MCF 10A (cell line): ENCODE measurements around the gene GSE1. TPM values are rescaled to one million over a fixed set of nuclear protein-coding genes. Genes with fewer than 3 reads are reported as not detected.

Experiments used
- BruUV-seq: library from RNA; stranded (reverse); fragments of 400-500 nt; replicated peaks from 2 replicates; lab custom pipeline; 2021; lab: Mats Ljungman, UMichigan
- CTCF ChIA-PET: fragments of 300-600 bp; sonication (Branson Sonifier 250); formaldehyde crosslinking; extraction: SDS; loops from one replicate; lab custom pipeline; 2021; ENCODE audit warnings: antibody characterized with exemption, inconsistent platforms; lab: Yijun Ruan, JAX
- POLR2A ChIA-PET: fragments of 300-600, 350-650 bp; sonication (Branson Sonifier 250); formaldehyde crosslinking; extraction: SDS; loops from one replicate; lab custom pipeline; 2020; ENCODE audit warnings: antibody characterized with exemption, inconsistent platforms; lab: Yijun Ruan, JAX
- DNase-seq: peaks from one replicate; pipeline ENCODE4 v3.0.0-alpha.2; 2018; ENCODE audit not compliant: unreplicated experiment
- H3K27ac Mint-ChIP-seq: one replicate; pipeline ENCODE4 v1.8.0; 2022; ENCODE audit warnings: mild to moderate bottlenecking, low read depth, mixed read lengths; ENCODE audit not compliant: unreplicated experiment
- H3K27me3 Mint-ChIP-seq: one replicate; pipeline ENCODE4 v1.8.0; 2022; ENCODE audit warnings: mixed read lengths; ENCODE audit not compliant: insufficient read depth, unreplicated experiment
- H3K36me3 Mint-ChIP-seq: one replicate; pipeline ENCODE4 v1.8.0; 2022; ENCODE audit warnings: mild to moderate bottlenecking, moderate library complexity, mixed read lengths; ENCODE audit not compliant: insufficient read depth, unreplicated experiment
- H3K4me1 Mint-ChIP-seq: one replicate; pipeline ENCODE4 v1.8.0; 2022; ENCODE audit warnings: mixed read lengths; ENCODE audit not compliant: insufficient read depth, unreplicated experiment
- H3K4me3 Mint-ChIP-seq: one replicate; pipeline ENCODE4 v1.8.0; 2022; ENCODE audit warnings: mild to moderate bottlenecking, moderate library complexity, mixed read lengths; ENCODE audit not compliant: unreplicated experiment
- H3K9me3 Mint-ChIP-seq: one replicate; pipeline ENCODE4 v1.8.0; 2022; ENCODE audit warnings: mixed read lengths; ENCODE audit not compliant: unreplicated experiment
- intact Hi-C: fragments of 100-400 bp; cut with micrococcal nuclease; formaldehyde crosslinking; loops from 2 replicates; pipeline ENCODE4 v1.14.1; 2022
- total RNA-seq: library from RNA; stranded (reverse); gene quantifications from 2 replicates; pipeline ENCODE4 v1.2.3, GENCODE V29; 2022
- TF ChIP-seq, protein P1 (sequence below): fragments of 200-600 bp; IDR thresholded peaks from one replicate; pipeline ENCODE4 v1.8.0; 2022; ENCODE audit warnings: antibody characterized with exemption, mild to moderate bottlenecking; ENCODE audit not compliant: unreplicated experiment

The GSE1 gene
- total RNA-seq, 1 experiment from 2014 or later = 52.9 TPM

DNA sequence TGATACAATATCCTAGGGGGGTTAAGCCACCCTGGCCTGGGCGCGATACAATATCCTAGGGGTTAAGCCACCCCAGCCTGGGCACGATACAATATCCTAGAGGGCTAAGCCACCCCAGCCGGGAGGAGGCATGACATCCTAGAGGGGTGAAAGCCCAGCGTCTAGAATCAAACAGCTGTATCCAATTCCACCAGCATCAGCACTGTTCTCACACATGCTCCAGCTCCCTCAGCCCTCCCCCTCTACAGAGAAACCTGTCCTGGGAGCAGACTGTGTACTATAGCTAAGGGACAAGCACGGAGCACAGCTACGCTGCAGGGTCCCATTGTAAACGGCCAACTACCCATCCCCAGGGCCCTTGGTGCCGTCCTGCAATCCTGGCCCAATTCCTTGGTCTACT is 69.4 kb downstream of the GSE1 start:
- peaks cover 5% of the 10 kb centered on the region for H3K4me1 Mint-ChIP-seq
- TF ChIP-seq, protein P1, sequence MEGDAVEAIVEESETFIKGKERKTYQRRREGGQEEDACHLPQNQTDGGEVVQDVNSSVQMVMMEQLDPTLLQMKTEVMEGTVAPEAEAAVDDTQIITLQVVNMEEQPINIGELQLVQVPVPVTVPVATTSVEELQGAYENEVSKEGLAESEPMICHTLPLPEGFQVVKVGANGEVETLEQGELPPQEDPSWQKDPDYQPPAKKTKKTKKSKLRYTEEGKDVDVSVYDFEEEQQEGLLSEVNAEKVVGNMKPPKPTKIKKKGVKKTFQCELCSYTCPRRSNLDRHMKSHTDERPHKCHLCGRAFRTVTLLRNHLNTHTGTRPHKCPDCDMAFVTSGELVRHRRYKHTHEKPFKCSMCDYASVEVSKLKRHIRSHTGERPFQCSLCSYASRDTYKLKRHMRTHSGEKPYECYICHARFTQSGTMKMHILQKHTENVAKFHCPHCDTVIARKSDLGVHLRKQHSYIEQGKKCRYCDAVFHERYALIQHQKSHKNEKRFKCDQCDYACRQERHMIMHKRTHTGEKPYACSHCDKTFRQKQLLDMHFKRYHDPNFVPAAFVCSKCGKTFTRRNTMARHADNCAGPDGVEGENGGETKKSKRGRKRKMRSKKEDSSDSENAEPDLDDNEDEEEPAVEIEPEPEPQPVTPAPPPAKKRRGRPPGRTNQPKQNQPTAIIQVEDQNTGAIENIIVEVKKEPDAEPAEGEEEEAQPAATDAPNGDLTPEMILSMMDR = no peak
- H3K27me3 Mint-ChIP-seq = no peaks in the 10 kb centered on the region
- no peak for DNase-seq
- no TSS peak for BruUV-seq
- ChIA-PET POLR2A (no interaction called here), CTCF (interaction anchor here (1.1 kb wide), 1 partner anchor 36 kb away, joined by 3 read pairs; no protein-coding TSS in a partner anchor)
- no peak overlapping the region for H3K4me3 Mint-ChIP-seq
- H3K9me3 Mint-ChIP-seq = no peaks in the 10 kb centered on the region
- intact Hi-C loops = no loop called here
- peaks cover 21% of the 10 kb centered on the region for H3K36me3 Mint-ChIP-seq
- peak overlapping the region; percentile 1 for H3K27ac Mint-ChIP-seq

DNA sequence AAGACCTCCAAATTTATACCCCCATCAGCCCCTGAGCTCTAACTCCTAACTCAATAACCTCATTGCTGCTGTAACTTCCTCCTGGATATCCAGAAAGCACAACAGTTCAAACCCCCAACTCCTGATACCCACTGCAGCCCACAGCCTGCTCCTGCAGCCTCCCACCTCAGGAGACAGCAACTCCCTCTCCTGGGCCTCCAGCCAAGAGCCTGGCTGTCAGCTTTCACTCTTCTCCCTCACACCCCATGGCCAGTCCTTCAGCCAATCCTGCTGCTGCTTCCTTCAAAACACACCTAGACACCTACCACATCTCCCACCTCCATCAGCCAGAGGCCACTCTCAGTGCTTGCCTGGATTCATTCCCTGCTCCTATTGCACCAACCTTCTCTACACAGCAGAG is 70.2 kb downstream of the GSE1 start:
- ChIA-PET CTCF (interaction anchor here (0.7 to 1.9 kb wide), 4 partner anchors 8 to 509 kb away, joined by 3 to 6 read pairs (median 4); no protein-coding TSS in a partner anchor), POLR2A (no interaction called here)
- no peaks in the 10 kb centered on the region for H3K27me3 Mint-ChIP-seq
- intact Hi-C loops = no loop called here
- H3K9me3 Mint-ChIP-seq = no peaks in the 10 kb centered on the region
- peaks cover 5% of the 10 kb centered on the region for H3K4me1 Mint-ChIP-seq
- no peak for DNase-seq
- H3K4me3 Mint-ChIP-seq = no peak overlapping the region
- no TSS peak for BruUV-seq
- peak overlapping the region; percentile 1 for H3K27ac Mint-ChIP-seq
- TF ChIP-seq, protein P1 = no peak
- peaks cover 19% of the 10 kb centered on the region for H3K36me3 Mint-ChIP-seq

DNA sequence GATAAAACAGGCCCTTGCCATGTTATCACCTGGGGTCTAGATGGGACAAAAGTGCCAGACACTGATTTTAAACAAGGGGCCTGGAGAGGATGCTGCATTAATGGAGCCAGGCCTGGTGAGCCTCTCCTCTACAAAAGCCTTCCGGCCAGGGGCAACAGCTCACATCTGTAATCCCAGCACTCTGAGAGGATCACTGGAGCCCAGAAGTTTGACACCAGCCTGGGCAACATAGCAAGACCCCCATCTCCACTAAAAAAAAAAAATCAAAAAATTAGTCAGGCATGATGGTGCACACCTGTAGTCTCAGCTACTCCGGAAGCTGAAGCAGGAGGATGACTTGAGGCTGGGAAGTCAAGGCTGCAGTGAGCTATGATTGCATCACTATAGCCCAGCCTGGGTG is 72.1 kb downstream of the GSE1 start:
- CTCF ChIA-PET = interaction anchor here (0.6 to 0.7 kb wide), 3 partner anchors 110 to 408 kb away, joined by 3 to 4 read pairs (median 3); no protein-coding TSS in a partner anchor
- BruUV-seq = no TSS peak
- Mint-ChIP-seq H3K4me3 (no peak overlapping the region), H3K9me3 (no peaks in the 10 kb centered on the region), H3K36me3 (peaks cover 14% of the 10 kb centered on the region), H3K4me1 (peaks cover 5% of the 10 kb centered on the region), H3K27me3 (no peaks in the 10 kb centered on the region), H3K27ac (no peak overlapping the region)
- no peak for DNase-seq
- TF ChIP-seq, protein P1 = no peak
- intact Hi-C loops = no loop called here
- POLR2A ChIA-PET = interaction anchor here (1.4 kb wide), 1 partner anchor 115 kb away, joined by 3 read pairs; no protein-coding TSS in a partner anchor

DNA sequence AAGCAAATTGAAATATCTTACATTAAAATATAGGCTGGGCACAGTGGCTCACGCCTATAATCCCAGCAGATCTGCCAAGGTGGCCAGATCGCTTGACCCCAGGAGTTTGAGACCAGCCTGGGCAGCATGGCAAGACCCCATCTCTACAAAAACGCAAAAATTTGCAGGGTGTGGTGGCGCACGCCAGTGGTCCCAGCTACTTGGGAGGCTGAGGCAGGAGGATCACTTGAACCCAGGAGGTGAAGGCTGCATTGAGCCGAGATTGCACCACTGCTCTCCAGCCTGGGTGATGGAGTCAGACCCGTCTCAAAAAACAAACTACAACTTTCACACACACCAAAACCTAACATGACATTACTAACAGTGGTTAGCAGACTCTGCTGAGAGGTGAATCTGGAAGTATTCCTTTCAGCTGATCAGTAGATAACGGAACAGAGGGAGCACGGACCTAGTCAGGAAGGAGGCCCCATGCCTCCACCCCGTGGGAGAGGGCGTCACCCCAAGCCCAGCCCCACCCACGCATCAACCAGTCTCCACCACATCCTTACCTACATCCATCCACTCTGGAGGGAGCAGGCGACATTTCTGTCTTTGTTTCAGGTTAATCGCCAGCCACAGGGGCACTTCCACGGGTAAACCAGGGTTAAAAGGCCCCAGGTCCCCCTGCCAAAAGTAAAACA is 73.9 kb downstream of the GSE1 start:
- TF ChIP-seq, protein P1 = no peak
- Mint-ChIP-seq H3K4me3 (peak overlapping the region; percentile 59), H3K9me3 (no peaks in the 10 kb centered on the region), H3K27ac (no peak overlapping the region), H3K36me3 (peaks cover 4% of the 10 kb centered on the region), H3K27me3 (no peaks in the 10 kb centered on the region), H3K4me1 (peaks cover 5% of the 10 kb centered on the region)
- ChIA-PET POLR2A (no interaction called here), CTCF (interaction anchor here (1.5 kb wide), 1 partner anchor 13 kb away, joined by 8 read pairs; no protein-coding TSS in a partner anchor)
- intact Hi-C loops = no loop called here
- no peak for DNase-seq
- BruUV-seq = no TSS peak
